ENCODE data around the gene CCDC178.

Gene CCDC178

DNA sequence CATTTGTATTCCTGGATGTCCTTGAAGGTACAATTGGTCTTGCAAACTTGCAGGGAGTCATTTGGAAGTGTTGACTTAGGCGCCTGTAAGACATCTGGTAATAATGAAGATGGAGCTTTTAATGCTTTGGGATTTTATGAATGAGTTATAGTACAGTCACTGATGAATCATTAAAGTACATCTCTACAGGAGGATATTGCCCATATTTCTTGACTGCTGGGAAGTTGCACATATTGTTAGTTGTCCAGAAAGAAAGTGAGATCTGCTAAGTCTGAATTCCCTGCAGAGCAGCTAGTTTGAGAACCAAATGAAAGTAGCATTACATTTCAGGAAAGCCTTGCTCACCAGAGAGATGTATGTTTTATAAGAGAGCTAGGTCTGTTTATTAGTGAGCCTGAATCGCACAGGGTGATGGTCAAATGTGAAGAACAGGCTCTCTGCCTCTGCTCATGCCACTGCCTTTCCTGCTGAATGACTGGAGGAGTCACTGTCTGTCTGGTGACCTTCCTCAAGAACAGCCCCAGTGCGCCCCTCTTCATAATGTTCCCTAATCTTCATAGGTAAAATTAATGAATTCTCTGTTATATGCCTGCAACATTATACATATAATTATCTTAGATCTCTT, 528.7 kb downstream of the CCDC178 start:
- no peak for DNase-seq (ENCODE audit: low spot score)

DNA sequence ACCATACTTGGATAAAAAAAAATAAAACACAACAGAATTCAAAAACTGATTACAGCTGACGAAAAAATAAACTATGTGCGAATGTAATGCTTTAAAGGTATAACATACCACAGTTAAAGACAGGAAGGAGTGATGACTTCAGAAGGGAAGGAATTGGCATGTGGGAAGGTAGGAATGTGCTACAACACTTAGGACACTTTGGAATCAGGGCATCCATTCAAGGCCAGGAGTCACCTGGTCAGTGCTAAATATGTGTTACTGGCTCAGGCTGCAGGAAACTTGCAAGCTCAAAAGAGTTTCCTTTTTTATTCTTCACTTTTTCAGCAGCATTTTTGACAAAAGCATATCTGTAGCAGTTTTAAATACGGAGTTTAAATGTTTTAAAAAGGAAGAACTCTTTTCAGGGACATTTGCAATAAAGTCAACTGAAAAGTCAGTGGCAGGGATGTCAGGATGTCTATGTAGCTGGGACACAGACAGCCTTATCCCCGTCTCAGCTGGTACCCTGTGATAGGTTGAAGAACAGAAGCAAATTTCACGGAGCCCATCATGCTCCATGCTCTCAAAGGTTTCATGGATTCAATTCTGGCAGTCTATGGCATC, 529.7 kb downstream of the CCDC178 start:
- DNase-seq (ENCODE audit: low spot score) = no peak

DNA sequence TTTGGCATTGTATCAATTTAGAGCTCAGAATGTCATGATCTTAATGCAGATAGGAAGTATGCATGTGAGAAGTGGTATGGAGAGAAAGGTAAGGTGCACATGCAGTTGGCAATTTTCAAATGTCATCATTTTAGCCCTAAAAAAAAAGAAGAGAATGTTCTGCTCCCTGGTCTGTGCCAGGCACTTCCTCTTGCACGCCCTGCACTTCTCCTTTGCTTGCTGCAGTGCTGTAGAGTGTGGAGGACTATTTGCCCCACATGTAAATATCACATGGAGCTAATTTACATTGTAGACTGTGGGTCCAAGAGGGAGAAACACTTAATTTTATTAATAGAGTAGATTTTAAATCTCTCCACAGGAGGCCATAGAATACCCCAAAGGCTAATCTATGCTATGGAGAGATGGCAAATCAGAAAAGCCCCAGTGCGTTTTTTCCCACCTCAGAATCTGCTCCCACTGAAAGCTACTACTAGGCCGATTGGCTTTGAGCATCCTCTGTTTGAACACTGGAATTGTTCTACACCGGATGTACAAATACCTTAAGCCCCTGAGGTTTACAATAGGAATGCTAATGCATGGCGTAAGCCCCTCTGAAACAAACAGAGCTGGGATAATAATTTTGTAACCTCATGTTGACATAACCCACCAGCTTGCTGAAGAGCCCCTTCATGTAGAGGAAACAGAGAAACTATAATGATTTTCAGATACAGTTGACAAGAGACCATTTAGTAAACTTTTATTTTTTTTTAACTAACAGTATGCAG, 530.5 kb downstream of the CCDC178 start:
- no peak for DNase-seq (ENCODE audit: low spot score)

DNA sequence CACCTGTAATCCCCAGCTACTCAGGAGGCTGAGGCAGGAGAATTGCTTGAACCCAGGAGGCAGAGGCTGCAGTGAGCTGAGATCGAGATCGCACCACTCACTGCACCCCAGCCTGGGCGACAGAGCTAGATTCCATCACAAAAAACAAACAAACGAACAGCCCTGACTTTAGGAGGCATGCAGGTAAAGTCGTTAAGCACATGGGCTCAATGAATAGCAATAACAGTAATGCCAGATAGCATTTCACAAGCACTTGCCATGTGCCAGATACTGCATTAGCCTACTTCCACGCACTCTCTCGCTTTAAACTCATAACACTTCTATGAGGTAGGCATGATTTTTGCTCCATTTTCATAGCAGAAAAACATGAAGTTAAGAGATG, 532.1 kb downstream of the CCDC178 start:
- DNase-seq (ENCODE audit: low spot score) = no peak

DNA sequence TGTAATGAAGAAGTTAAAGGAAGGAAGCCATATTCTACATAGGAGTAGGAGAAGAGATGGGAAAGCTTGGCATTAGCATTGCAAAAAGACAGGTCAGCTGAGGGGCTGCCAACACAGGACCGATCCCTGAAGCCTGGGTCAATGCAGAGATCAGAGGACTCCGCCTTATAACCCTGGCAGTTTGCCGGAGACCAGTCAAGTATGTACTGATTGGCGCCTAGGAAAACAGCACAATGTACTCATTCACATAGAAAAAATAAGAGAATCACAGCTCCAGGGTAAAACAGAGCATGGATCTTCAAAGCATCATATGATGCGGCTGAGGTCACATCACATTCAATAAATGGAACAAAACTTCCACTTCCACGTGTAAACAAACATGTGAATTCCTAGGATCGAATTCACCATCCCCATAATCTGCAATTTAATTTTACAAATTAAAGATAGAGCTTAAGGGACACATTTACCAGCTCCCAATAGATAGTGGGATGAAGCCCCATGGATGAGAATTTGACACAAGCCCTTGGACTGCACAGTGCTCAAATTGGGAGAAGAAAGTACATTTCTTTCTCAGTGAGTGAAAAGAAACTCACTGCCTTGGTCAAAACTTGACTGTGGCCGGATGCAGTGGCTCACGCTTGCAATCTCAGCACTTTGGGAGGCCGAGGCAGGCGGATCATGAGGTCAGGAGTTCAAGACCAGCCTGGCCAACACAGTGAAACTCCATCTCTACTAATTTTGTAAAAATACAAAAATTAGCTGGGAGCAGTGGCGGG, 532.7 kb downstream of the CCDC178 start:
- no peak for DNase-seq (ENCODE audit: low spot score)

DNA sequence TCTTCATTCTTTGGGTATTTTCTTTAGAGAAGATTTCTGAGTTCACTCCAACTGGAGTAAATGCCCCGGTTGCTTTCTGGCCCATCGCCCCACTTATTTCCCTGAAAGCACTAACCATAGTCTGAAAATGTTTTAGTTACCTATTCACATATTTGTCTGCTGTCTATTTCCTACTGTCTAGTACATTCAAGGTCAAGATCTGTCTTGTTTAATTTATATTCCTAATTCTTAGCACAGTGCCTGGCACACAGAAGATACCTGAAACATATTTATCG, 533.3 kb downstream of the CCDC178 start:
- DNase-seq (ENCODE audit: low spot score) = no peak

DNA sequence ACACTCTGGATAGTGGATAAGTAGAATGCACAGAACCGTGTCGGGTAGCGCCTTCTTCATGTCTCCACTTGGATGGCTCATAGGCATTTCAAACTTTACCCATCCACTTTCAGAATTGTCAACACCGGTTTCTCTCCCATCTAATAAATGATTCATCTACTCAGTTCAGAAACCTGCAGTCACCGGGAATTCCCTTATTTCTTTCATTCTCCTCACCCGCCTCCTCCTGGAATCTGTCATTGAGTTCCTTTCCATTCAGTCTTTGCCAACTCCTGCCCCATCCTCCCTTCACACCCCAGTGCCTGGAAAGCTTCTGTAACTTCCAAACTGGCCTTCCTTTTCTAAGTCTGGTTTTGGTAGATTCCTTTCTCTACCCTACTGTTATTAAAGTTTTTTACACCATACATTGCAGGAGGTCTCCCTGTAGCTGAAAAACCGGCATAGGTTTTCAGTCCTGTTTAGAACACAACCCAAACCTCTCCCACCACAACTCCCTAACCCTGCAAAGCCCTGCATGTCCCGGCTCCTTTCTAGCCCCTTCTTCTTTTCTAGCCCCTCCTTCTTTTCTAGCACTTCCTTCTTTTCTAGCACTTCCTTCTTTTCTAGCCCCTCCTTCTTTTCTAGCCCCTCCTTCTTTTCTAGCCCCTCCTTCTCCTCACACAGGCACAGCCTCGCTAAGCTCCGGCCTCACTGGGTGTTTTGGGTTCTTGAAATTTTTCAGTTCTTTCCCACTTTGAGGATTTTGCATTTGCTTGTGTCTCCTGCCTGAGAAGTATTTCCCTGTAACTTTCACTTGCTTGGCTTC, 533.8 kb downstream of the CCDC178 start:
- no peak for DNase-seq (ENCODE audit: low spot score)

DNA sequence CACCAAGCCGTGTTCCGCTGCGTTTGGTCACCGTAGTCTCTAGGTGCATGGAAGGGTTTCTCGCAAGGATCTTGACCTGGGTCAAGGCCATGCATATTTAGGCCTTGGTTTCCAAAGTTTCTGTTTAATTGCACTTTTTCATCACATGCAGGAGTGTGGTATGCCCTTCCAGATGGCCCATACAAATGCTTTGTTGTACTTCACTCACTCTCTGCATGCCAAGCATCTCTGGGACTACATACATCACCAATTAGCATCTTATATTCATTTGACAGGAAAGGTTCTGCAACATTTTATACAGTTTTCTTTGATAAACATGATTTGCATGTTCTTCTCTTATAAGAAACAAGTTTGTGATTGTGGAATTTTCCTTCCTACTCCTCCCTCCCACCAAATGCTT, 534.9 kb downstream of the CCDC178 start:
- no peak for DNase-seq (ENCODE audit: low spot score)

DNA sequence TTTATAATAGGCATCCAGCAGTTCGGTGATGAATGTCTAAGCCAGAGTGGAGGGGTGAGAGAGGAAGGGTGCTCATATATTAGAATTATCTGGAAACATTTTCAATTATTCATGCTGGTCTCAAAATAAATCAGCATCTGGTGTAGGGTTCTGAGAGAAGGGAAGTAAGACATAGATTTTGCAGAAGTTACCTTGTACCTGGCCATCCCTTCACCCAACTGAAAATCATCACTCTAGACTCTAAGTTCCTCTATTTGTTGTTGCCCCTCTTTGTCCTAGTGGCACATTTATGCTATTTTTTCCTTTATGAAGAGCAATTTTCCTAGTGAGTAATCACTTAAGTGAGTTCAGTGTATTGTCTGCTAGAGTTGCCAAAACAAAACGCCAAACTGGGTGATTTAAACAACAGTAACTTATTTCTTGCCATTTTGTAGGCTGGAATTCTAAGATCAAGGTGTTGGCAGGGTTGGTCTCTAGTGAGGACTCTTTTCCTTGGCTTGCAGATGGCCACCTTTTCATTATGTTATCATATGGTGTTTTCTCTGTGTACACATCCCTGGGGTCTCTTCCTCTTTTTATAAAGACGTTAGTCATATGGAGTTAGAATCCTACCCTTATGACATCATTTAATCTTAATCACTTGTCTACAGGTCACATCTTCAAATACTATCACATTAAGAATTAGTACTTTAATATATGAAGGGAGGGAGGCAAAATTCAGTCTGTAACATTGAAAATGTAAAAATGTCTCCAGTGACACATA, 537.8 kb downstream of the CCDC178 start:
- no peak for DNase-seq (ENCODE audit: low spot score)

DNA sequence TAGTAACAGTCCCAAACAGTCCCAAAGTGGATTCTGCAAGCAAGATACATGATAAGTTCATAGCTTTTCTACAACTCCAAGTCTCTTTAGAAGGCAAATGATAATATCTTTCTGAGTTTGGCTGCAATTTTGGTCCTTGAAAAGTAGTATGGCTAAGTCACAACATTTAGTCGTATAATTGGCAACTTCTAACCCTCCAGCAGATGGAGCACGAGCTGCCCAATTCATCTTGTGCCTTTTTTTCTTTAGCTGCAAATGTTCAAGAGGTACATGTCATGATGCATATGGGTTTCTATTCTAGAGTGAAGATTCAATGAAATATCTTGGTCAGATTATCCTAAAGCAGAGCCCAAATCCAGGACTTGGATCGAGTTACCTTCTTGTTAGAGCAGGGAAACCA, 540.7 kb downstream of the CCDC178 start:
- DNase-seq (ENCODE audit: low spot score) = no peak

DNA sequence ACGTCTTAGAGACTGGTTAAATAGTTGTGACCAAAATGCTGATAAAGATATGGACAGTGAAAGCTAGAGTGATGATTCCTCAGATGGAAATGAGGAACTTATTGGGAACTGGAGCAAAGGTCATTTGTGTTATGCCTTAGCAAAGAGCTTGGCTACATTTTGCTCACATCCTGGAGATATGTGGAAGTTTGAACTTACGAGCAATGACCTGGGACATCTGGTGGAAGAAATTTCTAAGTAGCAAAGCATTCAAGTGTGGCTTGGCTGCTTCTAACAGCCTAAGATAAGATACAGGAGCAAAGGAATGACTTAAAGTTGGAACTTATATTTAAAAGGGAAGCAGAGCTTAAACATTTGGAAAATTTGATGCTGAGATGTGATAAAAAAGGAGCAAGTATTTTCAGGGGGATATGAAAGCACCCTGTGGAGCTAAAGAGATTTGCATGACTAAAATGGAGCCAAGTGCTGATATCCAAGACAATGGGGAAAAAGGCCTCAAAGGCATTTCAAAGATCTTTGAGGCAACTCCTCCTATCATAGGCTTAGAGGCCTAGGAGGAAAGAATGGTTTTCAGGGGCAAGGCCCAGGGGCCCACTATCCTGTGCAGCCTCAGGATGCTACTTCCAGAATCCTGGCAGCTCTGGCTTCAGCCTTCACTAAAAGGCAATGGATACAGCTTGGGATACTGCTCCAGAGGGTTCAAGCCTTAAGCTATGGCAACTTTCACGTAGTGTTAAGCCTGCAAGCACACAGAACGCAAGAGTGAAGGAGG, 543.6 kb downstream of the CCDC178 start:
- no peak for DNase-seq (ENCODE audit: low spot score)

DNA sequence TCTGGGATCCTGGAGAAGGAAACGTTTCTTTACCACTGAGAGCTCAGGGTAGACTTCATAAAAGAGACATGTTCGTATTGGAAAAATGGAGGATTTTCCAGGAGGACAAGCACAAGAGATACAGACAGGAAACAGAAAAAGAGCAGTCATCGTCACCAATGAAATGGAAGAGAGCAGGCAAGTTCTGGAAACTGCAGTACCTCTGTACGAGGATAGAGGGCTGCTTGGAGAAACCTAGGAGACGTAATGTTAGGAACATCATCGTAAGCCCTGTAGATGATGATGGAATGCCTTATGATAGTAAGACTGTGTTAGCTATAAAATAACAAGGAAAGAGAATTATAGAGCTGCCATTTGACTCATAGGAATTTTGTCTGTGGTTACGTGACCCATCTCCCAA, 546.6 kb downstream of the CCDC178 start:
- peak; percentile 30 for DNase-seq (ENCODE audit: low spot score)

DNA sequence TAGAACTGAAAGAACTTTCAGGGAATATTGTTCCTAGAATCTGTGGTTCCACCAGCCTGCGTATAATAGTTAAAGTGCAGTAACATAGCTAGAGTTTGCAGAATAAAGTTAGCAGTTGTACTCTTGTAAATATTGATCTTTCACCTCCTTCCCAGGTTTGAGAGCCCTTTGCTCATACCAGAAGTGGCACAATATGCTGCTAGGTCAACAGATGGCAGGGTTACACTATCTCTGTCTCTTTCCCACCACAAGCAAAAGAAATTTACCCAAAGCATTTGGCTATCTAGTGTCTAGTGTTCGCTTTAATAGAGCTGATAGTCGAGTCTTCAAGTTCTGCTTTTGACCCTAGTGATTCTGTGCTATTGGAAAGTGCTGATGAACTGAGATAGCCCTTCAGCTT, 548.7 kb downstream of the CCDC178 start:
- DNase-seq (ENCODE audit: low spot score) = no peak

DNA sequence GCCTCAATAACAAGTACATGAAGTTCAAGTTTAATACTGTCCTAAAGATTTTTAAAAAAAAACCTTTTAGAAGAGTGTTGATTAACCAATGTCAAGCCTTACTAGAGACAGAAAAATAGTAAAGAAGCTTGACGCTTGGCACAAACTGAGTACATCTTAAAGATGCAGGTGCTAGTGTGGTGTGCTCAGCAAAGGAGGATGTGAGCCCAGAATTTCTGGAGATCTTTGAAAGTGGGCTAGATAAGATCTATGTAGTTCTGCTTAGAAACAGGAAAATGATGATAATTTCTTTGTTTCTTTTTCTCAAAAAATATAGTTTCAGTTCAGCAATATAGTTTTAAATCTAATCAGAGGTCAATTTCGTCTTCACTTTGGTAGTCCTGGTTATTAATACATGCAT, 549.4 kb downstream of the CCDC178 start:
- DNase-seq (ENCODE audit: low spot score) = no peak

DNA sequence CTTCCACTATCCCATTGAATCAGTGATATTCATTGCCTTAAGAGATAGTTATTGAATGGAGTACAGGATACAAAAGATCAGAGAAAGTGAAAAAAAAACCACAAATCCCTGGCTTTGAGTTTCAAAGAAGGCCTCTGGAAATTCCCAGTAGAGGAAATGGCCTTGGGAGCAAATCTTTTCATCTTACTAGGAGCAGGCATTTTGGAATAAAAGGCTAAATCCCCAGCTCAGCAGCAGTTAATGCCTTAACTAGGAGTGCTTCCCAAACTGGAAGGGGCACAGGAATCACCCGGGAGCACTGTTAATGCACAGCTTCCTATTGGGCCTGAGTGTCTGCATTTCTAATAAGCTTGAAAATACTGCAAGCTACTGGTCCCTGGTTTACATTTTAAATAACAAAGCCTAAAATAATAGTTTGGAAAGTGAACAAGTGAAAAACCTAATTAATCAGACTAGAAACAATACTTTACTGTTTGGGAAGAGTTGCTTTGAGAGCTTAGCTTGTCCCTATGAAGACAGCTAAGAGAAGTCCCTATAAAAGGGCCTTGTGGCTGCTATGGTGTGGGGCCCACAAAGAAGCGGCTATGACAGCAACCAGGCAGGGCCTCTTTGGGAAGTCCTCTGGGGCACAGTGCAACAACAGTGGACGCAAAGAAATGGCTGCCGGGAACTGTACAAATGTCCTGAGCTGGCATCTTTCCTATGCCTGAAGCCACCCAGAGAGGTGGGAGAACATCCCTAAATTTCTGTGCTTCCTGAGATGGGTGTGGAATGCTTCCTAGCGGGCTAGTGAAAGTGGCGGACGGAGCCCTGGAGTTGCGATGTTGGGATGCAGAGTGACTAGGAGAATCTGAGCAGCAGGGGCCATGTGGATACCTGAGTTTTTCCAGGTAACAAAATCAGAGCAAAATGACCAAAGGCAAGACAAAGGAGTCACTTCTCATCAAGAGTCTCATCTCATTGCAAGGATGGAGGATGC, 550.6 kb downstream of the CCDC178 start:
- DNase-seq (ENCODE audit: low spot score) = no peak

DNA sequence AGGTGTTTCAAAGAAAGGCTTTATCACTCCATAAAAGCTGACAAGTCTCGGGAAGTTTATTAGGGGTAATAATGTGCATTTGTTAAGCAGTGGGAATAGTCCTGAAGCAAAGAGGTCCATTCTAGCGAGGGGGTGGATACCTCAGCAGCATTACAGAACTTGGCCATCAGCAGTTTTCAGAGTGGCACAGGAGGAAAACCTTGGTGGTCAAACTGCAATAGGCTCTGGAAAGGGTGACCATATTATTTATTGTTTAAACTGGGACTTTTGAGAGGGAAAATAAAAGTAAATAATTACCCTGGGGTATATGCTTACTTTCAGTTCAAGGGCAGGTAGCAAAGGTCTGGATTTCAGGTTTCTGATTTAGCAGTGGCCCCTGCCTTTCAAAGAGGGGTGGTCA, 552.2 kb downstream of the CCDC178 start:
- no peak for DNase-seq (ENCODE audit: low spot score)
